ENCODE results near the gene MAST2. TPM values are rescaled to one million over a fixed set of nuclear protein-coding genes. Genes with fewer than 3 reads are reported as not detected.
A peak's percentile ranks its signal among the peaks of the same experiment; 100 is the strongest.

The MAST2 gene
- total and polyA plus RNA-seq, 9 of the 15 experiments (the other 6 are each of a cell fraction or from before 2014, with no cell fraction given), result 0.73 to 32.0 (median 17.8) TPM

DNA sequence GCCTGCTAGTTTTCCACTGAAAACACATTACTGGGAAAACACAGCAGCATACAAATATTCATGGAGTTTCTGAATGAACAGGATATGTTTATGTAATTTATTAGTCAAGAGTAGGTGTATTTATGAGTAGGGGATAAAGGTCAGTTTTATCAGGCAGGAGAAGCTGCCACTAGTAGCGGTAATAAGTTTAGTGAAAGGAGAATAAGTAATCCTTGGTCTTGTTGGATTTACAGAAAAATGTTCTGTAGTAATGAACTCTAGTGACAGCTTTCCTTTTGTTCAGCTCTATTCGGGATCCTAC, 1.2 kb downstream of the MAST2 start (continued):
- TF ChIP-seq ZMIZ1 (IDR thresholded peaks at IDR 0.05; ENCODE audit: low read depth in 2 of 2, low read length in 2 of 2) (no peak), HMBOX1 (IDR thresholded peaks at IDR 0.05) (peak; percentile 51; the same call in 1 of the 2 replicates), SIN3A (IDR thresholded peaks at IDR 0.05; ENCODE audit: borderline replicate concordance in 2 of 2, control insufficient read depth in 1 of 2, low read depth in 2 of 2, low read length in 2 of 2) (no peak), PML (IDR thresholded peaks at IDR 0.05; ENCODE audit: low read length) (0 out of 2 replicates have a peak, but pooled peaks have one; percentile 8), ZNF764 (CRISPR knock-in tag; IDR thresholded peaks at IDR 0.05; ENCODE audit: low read depth) (no peak), HOXB6 (CRISPR knock-in tag; IDR thresholded peaks at IDR 0.05; ENCODE audit: borderline replicate concordance) (no peak), HNRNPLL (IDR thresholded peaks at IDR 0.05; ENCODE audit: low read depth, low read length, poor library complexity, severe bottlenecking) (no peak), ZNF644 (tag; IDR thresholded peaks at IDR 0.05; ENCODE audit: low read depth) (no peak), ZBTB7A (IDR thresholded peaks at IDR 0.05; ENCODE audit: borderline replicate concordance, control insufficient read depth, low read depth, low read length) (no peak), ZNF324 (CRISPR knock-in tag; IDR thresholded peaks at IDR 0.05) (0 out of 2 replicates have a peak, but pooled peaks have one; percentile 30), MGA (IDR thresholded peaks at IDR 0.05) (no peak), PPARD (CRISPR knock-in tag; IDR thresholded peaks at IDR 0.05) (no peak)
